ENCODE results near the gene SEC23B. TPM values are rescaled to one million over a fixed set of nuclear protein-coding genes. Genes with fewer than 3 reads are reported as not detected.
"Not testable (repeated sequence)": the region's sequence is repeated elsewhere in the genome, so short reads cannot be mapped to it uniquely, and the experiment has no call there.

Gene SEC23B
- total RNA-seq, 1 donor from 2014 or later: 42.1 TPM

DNA sequence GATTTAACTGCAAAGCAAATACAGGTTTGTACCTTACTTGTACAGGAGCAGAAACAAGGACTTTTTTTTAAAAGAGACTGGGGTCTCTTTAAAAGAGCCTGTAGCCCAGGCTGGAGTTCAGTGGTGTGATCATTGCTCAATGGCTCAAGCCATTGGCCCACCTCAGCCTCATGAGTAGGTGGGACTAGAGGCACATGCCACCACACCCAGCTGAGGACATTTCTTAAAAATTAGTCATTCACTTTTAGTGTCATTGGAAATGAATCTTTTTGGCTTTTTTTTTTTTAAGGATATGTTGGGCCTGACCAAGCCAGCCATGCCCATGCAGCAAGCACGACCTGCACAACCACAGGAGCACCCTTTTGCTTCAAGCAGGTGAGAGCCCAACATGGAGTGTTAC lies 16.9 kb downstream of the SEC23B start:
- no peak for DNase-seq (ENCODE audit: low read depth in 2 of 2)

GRCh38 chr20:18526761-18527160 lies 19.0 kb downstream of the SEC23B start:
- DNase-seq (ENCODE audit: low read depth in 2 of 2): not testable (repeated sequence)

GRCh38 chr20:18527339-18527738 lies 19.6 kb downstream of the SEC23B start:
- no peak for DNase-seq (ENCODE audit: low read depth in 2 of 2)

DNA sequence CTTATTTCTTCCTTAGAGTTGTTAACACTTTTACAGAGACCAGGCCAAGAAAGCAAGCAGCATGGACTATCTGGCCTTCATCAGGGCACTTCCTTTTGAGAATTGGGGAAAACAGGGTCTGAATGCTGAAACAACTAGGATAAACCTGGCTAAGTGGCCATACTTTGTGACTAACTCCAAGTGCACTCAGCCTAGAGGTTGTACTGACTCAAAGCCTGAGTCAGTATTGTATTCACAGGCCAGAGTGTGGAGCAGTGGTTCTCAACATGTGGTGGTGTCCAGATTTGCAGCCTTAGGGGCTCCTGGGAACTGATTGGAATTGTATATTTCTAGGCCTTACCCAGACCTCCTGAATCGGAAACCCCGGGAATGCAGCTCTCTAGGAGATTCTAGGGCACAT lies 20.1 kb downstream of the SEC23B start:
- DNase-seq (ENCODE audit: low read depth in 2 of 2): no peak

DNA sequence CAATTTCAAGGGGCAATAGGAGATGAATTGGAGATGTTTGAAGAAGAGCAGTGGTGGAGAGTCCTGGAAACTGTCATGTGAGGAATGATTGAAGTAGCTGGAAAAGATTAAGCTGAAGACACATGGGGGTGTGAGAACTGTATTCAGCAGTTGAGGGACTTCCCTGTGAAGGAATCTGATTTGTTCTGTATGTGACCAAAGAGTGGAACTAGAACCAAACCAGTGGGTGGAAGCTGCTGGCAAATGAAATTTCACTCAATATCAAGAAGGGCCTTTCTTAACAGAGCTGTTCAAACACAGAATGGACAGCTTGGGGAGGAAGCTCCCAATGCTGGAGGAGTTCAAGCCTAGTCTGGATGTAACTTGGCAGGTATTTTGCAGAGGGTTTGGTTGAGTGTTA lies 21.3 kb downstream of the SEC23B start:
- no peak for DNase-seq (ENCODE audit: low read depth in 2 of 2)

DNA sequence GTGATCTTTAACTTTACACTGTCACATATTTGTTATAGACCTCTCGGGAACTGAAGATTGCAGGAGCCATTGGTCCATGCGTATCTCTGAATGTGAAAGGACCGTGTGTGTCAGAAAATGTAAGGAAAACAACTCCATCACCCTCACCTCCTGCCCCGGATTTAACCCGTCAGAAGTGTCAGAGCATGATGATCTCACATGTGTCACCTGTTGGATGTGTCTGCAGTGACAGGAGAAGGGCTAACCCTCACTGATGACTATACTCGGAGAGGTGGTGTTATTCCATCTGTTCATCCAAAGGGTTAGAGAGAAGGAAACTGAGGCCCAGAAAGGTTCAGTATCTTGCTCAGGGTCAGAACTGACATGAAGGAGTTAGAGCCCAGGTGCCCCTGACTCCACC lies 24.9 kb downstream of the SEC23B start:
- DNase-seq (ENCODE audit: low read depth in 2 of 2): no peak

GRCh38 chr20:18533491-18533890 lies 25.8 kb downstream of the SEC23B start:
- DNase-seq (ENCODE audit: low read depth in 2 of 2): peak in 1 of 2 donors; percentile 6

- DNase-seq (ENCODE audit: low read depth in 2 of 2): peak in 1 of 2 donors; percentile 81
Measured at GRCh38 chr20:18533978-18534644, 26.4 kb downstream of the SEC23B start.

DNA sequence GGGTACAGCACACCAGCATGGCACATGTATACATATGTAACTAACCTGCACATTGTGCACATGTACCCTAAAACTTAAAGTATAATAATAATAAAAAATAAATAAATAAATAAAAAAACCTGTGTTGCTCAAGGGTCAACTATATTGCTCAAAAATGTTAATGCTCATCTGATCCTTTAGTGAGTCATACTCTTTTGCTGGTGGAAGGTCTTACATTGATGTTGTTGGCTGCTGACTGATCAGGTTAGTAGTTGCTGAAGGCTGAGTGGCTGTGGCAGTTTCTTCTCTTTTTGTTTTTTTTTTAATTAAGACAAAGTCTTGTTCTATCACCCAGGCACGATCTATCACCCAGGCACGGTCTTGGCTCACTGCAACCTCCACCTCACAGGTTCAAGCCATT lies 29.9 kb downstream of the SEC23B start:
- DNase-seq (ENCODE audit: low read depth in 2 of 2): no peak

DNA sequence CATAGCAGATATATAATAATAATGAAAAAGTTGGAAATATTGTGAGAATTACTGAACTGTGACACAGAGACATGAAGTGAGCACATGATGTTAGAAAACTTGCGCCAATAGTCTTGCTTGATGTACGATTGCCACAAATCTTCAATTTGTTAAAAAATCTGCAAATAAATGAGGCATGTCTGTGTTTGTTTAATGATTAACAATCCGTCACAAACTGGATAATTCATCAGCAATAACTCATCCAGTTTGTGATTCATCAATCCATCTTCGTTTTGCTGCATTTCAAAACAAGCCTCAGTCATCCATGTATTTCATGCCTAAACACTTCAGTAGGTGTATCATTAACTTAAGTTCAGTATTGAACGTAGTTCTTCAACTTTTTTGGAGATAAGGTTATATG lies 34.0 kb downstream of the SEC23B start:
- DNase-seq (ENCODE audit: low read depth in 2 of 2): no peak

- no peak for DNase-seq (ENCODE audit: low read depth in 2 of 2)
Measured at GRCh38 chr20:18543216-18543615, 35.5 kb downstream of the SEC23B start.

DNA sequence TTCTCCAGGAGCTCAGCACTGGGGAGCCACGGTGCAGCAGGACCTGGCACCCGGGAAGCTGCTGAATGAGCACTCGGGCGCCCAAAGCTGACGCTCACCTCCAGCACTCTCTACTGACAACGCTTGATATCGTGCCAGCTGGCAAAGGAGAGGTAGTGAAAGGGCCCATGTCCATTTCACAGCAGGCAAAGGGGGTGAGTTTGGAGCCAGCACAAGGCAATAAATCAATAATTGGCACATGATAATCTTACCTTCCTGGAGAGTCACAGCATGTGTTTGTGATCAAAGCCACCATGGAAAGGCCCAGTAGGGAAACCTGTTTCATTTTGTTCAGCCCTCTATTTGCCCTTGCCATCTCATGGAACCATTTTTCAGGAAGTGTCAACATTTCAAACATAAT lies 36.2 kb downstream of the SEC23B start:
- DNase-seq (ENCODE audit: low read depth in 2 of 2): no peak

GRCh38 chr20:18545566-18545965 lies 37.8 kb downstream of the SEC23B start:
- no peak for DNase-seq (ENCODE audit: low read depth in 2 of 2)

DNA sequence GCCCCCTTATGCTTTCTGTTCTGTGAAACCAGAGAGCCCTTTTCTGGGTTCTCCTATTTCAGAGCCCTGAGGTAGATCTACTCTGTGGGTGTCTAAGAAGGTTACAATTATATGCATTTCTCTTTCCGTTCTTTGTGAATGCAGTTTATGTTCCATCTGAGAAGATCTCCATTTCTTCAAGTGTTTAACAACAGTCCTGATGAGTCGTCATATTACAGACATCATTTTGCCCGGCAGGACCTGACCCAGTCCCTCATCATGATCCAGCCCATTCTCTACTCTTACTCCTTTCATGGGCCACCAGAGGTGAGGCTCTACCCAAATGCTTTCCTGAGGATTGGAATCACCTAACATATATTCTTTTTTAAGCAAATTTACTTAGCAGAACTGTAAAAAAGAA lies 40.7 kb downstream of the SEC23B start:
- DNase-seq (ENCODE audit: low read depth in 2 of 2): no peak

- DNase-seq (ENCODE audit: low read depth in 2 of 2): no peak
Measured at GRCh38 chr20:18553746-18554145, 46.0 kb downstream of the SEC23B start.

GRCh38 chr20:18566892-18567738 lies 59.4 kb downstream of the SEC23B start, which contains the start of gene SMIM26:
Gene SMIM26 (plus strand): TSS chr20:18567432. CDS start chr20:18567479, 47 bp downstream.
- peak; percentile 89 to 90 for DNase-seq (ENCODE audit: low read depth in 2 of 2)

DNA sequence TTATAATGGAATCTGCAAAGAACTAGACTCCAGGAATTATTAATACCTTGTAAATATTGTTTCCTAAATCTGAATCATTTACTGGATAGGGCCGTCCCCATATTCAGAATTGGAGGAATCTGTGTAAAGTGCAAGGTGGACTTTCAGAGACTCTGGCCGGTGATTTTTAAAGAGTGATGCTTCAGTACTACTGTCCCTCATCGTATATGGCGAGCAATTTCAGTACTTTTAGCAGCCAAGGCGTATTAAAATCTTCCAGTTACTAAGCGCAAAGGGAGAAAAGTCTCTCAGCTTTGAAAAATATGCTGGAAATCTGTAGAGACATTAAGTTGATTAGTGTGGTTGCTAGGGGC lies 60.0 kb downstream of the SEC23B start:
- DNase-seq (ENCODE audit: low read depth in 2 of 2): no peak

- no peak for DNase-seq (ENCODE audit: low read depth in 2 of 2)
Measured at GRCh38 chr20:18571009-18571408, 63.3 kb downstream of the SEC23B start.

GRCh38 chr20:18571578-18571977 lies 63.8 kb downstream of the SEC23B start:
- no peak for DNase-seq (ENCODE audit: low read depth in 2 of 2)

GRCh38 chr20:18577942-18578341 lies 70.2 kb downstream of the SEC23B start:
- DNase-seq (ENCODE audit: low read depth in 2 of 2): no peak

- DNase-seq (ENCODE audit: low read depth in 2 of 2): no peak
Measured at GRCh38 chr20:18578581-18578980, 70.8 kb downstream of the SEC23B start.

DNA sequence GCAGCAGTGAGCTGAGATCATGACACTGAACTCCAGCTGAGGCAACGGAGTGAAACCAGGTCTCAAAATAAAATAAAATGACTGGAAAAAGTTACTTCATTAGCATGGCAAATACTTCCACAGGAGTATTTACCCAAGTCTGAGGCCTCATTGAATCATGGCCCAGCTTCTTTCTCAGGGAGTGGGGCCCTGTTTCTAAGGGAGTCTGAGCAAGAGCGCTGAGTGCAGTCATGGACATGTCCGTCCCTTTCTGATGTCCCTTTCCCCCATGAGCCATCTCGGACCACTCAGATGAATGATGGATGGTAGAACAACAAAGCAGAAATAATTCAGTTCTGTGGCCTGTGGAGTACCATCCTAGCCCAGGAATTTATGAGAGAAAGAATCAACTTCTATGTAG lies 72.3 kb downstream of the SEC23B start:
- no peak for DNase-seq (ENCODE audit: low read depth in 2 of 2)

DNA sequence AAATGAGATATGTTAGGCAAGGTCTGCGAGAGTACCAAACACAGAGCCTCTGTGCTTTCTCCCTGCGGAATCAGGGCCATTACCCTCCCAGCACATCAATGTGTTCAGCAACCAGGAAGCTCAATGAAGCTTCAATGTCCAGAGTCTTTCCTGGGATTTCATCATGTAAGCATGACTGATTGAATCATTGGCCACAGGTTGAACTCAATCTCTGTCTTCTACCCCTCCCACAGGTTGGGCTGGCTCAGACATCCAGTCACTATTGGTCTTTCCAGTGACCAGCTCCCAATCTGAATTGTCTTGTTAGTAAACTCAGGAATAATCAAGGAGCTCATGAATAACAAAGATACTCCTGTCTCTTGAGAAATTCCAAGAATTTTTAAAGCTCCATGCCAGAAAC lies 77.4 kb downstream of the SEC23B start:
- DNase-seq (ENCODE audit: low read depth in 2 of 2): no peak

Measured in lung microvascular endothelial cell (primary cell).